Measurements from ENCODE around the gene CGNL1.

CGNL1 gene

GRCh38 chr15:57337868-57338411 lies 38.4 kb upstream of the CGNL1 start:
- Histone ChIP-seq H3K27me3 (replicated peaks; ENCODE audit: insufficient read depth, low read length) (no peaks in the 10 kb centered on the region), H3K4me1 (ENCODE audit: low read length) (no peaks in the 10 kb centered on the region), H3K9ac (ENCODE audit: low read length) (no peak overlapping the region), H4K20me1 (ENCODE audit: insufficient read depth, low read length) (no peaks in the 10 kb centered on the region), H3K27ac (ENCODE audit: low read length) (no peak overlapping the region), H3K4me2 (ENCODE audit: low read depth, low read length) (no peak overlapping the region), H3F3A (ENCODE audit: insufficient read depth, low read length) (no peaks in the 10 kb centered on the region), H3K79me2 (ENCODE audit: low read length) (no peaks in the 10 kb centered on the region), H3K9me3 (replicated peaks; ENCODE audit: insufficient read depth, low read length) (no peaks in the 10 kb centered on the region), H2AFZ (ENCODE audit: low read length) (no peak overlapping the region), H3K4me3 (ENCODE audit: low read length) (no peak overlapping the region), H3K36me3 (replicated peaks; ENCODE audit: insufficient read depth, low read length) (no peaks in the 10 kb centered on the region), H3K9me2 (replicated peaks; ENCODE audit: insufficient read depth, low read length) (no peaks in the 10 kb centered on the region)
- TF ChIP-seq EZH2 (optimal IDR thresholded peaks at IDR 0.05; ENCODE audit: low read depth, low read length) (no peak), EZH2phosphoT487 (IDR thresholded peaks at IDR 0.05; ENCODE audit: low read length) (no peak), CTCF (IDR thresholded peaks at IDR 0.05; ENCODE audit: low read length) (no peak)
- DNase-seq: no peak

- no peak overlapping the region for H2AFZ ChIP-seq (ENCODE audit: low read length)
- H3K9ac ChIP-seq (ENCODE audit: low read length): no peak overlapping the region
- H3K4me1 ChIP-seq (ENCODE audit: low read length): no peaks in the 10 kb centered on the region
- H3K4me2 ChIP-seq (ENCODE audit: low read depth, low read length): no peak overlapping the region
- no peaks in the 10 kb centered on the region for H3K9me2 ChIP-seq (replicated peaks; ENCODE audit: insufficient read depth, low read length)
- H3F3A ChIP-seq (ENCODE audit: insufficient read depth, low read length): no peaks in the 10 kb centered on the region
- H3K27me3 ChIP-seq (replicated peaks; ENCODE audit: insufficient read depth, low read length): no peaks in the 10 kb centered on the region
- H3K9me3 ChIP-seq (replicated peaks; ENCODE audit: insufficient read depth, low read length): no peaks in the 10 kb centered on the region
- no peak overlapping the region for H3K4me3 ChIP-seq (ENCODE audit: low read length)
- no peaks in the 10 kb centered on the region for H3K36me3 ChIP-seq (replicated peaks; ENCODE audit: insufficient read depth, low read length)
- H3K27ac ChIP-seq (ENCODE audit: low read length): no peak overlapping the region
- DNase-seq: no peak
- no peaks in the 10 kb centered on the region for H3K79me2 ChIP-seq (ENCODE audit: low read length)
- H4K20me1 ChIP-seq (ENCODE audit: insufficient read depth, low read length): no peaks in the 10 kb centered on the region
- TF ChIP-seq EZH2phosphoT487 (IDR thresholded peaks at IDR 0.05; ENCODE audit: low read length) (no peak), CTCF (IDR thresholded peaks at IDR 0.05; ENCODE audit: low read length) (no peak), EZH2 (optimal IDR thresholded peaks at IDR 0.05; ENCODE audit: low read depth, low read length) (no peak)
Observed at GRCh38 chr15:57339321-57339720, 37.0 kb upstream of the CGNL1 start.

- Histone ChIP-seq H3K4me1 (ENCODE audit: low read length) (no peaks in the 10 kb centered on the region), H3K79me2 (ENCODE audit: low read length) (no peaks in the 10 kb centered on the region), H3K4me2 (ENCODE audit: low read depth, low read length) (no peak overlapping the region), H3K9ac (ENCODE audit: low read length) (no peak overlapping the region), H3K27me3 (replicated peaks; ENCODE audit: insufficient read depth, low read length) (no peaks in the 10 kb centered on the region), H3K4me3 (ENCODE audit: low read length) (no peak overlapping the region), H3K27ac (ENCODE audit: low read length) (no peak overlapping the region), H3K9me3 (replicated peaks; ENCODE audit: insufficient read depth, low read length) (no peaks in the 10 kb centered on the region), H2AFZ (ENCODE audit: low read length) (no peak overlapping the region), H3F3A (ENCODE audit: insufficient read depth, low read length) (no peaks in the 10 kb centered on the region), H4K20me1 (ENCODE audit: insufficient read depth, low read length) (no peaks in the 10 kb centered on the region), H3K36me3 (replicated peaks; ENCODE audit: insufficient read depth, low read length) (no peaks in the 10 kb centered on the region), H3K9me2 (replicated peaks; ENCODE audit: insufficient read depth, low read length) (no peaks in the 10 kb centered on the region)
- TF ChIP-seq CTCF (IDR thresholded peaks at IDR 0.05; ENCODE audit: low read length) (peak; percentile 80), EZH2 (optimal IDR thresholded peaks at IDR 0.05; ENCODE audit: low read depth, low read length) (no peak), EZH2phosphoT487 (IDR thresholded peaks at IDR 0.05; ENCODE audit: low read length) (no peak)
- DNase-seq: peak; percentile 50
Observed at GRCh38 chr15:57340682-57341259, 35.5 kb upstream of the CGNL1 start.
